ENCODE results near the gene KRTAP10-6.

- TF ChIP-seq POLR2A (IDR thresholded peaks at IDR 0.05; ENCODE audit: low read length) (no peak), ESRRA (IDR thresholded peaks at IDR 0.05; ENCODE audit: borderline replicate concordance, low read length) (no peak), CBX2 (IDR thresholded peaks at IDR 0.05; ENCODE audit: borderline replicate concordance, low read depth) (no peak), EHMT2 (IDR thresholded peaks at IDR 0.05; ENCODE audit: low read depth) (no peak), BHLHE40 (IDR thresholded peaks at IDR 0.05; ENCODE audit: low read depth, low read length) (no peak), FOSB (CRISPR knock-in tag; IDR thresholded peaks at IDR 0.05) (no peak), FOSL2 (IDR thresholded peaks at IDR 0.05) (no peak), FOSL2 (CRISPR knock-in tag; IDR thresholded peaks at IDR 0.05) (no peak), POLR2AphosphoS2 (conservative IDR thresholded peaks at IDR 0.05; ENCODE audit: low read length) (no peak), CTCF (IDR thresholded peaks at IDR 0.05) (no peak), NFE2L2 (conservative IDR thresholded peaks at IDR 0.05; ENCODE audit: low read length) (no peak), CEBPB (IDR thresholded peaks at IDR 0.05) (no peak), PHF8 (IDR thresholded peaks at IDR 0.05; ENCODE audit: borderline replicate concordance, low read depth) (no peak), SMC3 (IDR thresholded peaks at IDR 0.05) (no peak), MAX (IDR thresholded peaks at IDR 0.05) (no peak)
These were observed 13.8 kb downstream of the KRTAP10-6 start for GRCh38 chr21:44578371-44579055.
